HUDEP-2 (cell line): Measurements from ENCODE around the gene GP1BA.

Experiments used
- DNase-seq, 76 experiments: peaks; one replicate each; lab custom pipeline; 2025; ENCODE audit not compliant: unreplicated experiment in 76 of 76; lab: John Stamatoyannopoulos, UW

GP1BA gene

DNA sequence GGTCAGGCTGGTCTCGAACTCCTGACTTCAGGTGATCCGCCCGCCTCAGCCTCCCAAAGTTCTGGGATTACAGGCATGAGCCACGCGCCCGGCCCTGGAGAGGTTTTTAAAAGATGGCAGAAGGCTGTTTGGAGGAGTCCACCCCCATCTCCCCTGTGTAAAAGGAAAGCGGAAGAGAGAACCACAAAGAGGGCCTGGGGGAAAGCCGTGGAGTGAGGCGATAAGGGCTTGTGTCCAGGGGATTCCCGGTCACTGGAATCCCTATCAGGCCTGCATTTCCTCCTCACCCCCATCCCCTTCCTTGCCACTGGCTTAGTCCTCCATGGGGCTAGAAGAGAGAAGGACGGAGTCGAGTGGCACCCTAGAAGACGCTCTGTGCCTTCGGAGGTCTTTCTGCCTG lies at the start of gene GP1BA:
Gene GP1BA, plus strand, starts transcription at position 315 of the 400 bp plus-strand sequence. CDS start 328 bp downstream, outside the sequence.
- DNase-seq: no peak

DNA sequence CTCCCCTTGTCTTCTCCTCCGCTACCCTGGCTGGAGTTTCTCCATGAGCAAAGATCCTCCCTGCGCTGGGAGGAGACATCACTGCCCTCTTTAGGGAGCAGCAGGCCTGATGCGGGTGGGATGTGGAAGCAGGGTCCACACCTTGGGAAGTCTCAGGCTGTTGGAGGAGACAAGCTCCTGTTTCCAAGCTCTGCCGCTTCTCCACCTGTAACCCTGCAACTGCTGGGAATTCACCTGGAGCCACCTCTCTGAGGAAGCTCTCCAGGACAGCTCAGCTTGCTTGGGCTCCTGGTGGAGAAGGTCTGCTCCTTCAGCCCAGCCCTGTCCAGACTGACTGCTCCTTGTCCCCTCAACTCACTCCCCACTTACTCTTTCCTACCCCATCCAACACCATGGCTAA lies 47.6 kb upstream of the GP1BA start:
- no peak for DNase-seq

DNA sequence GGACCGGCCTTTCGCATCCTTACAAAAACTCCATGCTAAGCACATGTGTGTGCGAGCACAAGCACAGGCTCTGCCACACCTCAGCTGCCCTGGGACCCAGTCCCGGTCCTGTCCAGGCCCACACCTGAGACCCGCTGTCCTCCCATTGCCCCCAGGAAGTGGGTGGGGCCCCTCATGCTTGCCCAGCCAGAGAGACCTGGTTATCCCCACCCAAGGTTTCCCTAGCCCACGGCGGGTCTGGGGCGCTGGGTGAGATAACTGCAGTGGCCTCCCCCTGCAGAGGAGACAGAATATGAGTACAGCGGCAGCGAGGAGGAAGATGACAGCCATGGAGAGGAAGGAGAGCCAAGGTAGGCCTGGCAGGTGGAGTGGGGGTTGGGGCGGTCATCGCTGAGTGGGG lies 45.2 kb upstream of the GP1BA start:
- DNase-seq: no peak

DNA sequence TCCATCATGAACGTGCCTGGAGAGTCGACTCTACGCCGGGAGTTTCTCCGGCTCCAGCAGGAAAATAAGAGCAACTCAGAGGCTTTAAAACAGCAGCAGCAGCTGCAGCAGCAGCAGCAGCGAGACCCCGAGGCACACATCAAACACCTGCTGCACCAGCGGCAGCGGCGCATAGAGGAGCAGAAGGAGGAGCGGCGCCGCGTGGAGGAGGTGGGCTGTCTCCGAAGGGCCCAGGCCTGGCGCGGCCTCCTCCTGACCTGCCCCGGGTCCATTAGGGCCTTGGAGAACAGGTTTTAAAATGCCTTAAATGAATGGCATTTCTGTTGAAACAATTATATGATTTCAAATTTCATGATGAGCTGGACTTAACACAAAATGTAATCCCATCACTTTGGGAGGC lies 44.5 kb upstream of the GP1BA start:
- no peak for DNase-seq

DNA sequence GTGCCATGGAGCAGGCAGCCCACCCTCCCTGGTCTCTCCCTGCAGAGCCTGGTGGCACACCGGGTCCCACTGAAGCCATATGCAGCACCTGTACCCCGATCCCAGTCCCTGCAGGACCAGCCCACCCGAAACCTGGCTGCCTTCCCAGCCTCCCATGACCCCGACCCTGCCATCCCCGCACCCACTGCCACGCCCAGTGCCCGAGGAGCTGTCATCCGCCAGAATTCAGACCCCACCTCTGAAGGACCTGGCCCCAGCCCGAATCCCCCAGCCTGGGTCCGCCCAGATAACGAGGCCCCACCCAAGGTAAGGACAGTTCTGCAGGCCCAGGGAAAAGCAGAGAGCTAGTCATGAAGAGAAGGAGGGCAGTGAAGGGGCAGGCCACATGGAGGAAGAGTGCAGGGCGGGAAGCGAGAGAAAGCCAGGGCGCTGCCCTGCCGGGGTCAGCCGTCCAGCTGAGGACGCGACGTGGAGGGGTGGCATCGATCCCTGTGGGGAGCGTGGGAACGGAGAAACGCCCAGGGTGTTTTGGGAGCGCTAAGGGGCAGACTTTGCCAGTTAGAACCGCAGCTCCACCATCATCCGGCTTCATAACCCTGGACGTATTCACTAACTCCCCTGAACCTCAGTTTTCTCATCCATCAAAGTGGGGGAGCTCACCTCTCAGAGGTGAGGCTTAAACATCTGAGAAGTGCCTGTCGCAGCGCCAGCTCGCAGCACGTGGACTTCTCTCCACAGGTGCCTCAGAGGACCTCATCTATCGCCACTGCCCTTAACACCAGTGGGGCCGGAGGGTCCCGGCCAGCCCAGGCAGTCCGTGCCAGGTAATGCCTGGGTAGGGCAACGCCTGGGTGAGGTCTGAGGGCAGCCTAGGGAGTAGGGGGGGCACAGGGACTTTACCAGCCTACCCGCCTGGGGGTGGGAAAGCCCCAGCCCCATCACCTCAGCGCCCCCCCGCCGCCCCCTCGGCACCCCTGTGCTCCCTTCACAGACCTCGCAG lies 40.4 kb upstream of the GP1BA start:
- peak in 64 of 76 experiments; percentile 3 to 85 (median 49) for DNase-seq

GRCh38 chr17:4892499-4893221 lies 39.4 kb upstream of the GP1BA start:
- DNase-seq: no peak

GRCh38 chr17:4893272-4893671 lies 38.8 kb upstream of the GP1BA start:
- no peak for DNase-seq

DNA sequence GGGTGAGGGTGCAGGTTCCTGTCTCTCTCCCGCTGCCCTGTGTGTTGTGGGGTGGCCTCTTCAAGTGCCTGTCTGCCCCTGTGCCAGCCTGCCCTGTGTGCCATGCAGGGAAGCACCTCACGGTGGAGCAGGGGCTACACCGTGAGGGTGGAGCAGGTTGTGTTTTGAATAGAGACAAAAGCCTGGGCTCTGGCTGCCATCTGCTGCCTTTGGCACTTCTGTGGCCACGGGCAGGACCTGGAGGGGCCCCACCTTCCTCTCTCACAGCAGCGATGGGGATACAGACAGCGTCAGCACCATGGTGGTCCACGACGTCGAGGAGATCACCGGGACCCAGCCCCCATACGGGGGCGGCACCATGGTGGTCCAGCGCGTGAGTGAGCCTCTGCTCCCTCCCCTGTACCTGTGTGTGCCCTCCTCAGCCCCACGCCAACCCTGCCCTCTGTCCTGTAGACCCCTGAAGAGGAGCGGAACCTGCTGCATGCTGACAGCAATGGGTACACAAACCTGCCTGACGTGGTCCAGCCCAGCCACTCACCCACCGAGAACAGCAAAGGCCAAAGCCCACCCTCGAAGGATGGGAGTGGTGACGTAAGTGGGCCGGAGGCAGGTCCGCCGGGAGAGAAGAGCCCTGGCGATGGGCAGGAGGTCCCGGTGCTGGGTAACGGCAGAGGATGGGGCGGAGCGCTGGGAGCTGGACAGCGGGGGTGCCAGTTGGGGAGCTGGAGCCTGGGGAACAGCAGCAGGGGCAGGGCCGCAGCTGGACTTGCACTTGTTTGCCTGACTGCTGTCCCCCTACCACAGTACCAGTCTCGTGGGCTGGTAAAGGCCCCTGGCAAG lies 38.1 kb upstream of the GP1BA start:
- no peak for DNase-seq

- no peak for DNase-seq
These were observed 37.0 kb upstream of the GP1BA start for GRCh38 chr17:4895121-4895520.

DNA sequence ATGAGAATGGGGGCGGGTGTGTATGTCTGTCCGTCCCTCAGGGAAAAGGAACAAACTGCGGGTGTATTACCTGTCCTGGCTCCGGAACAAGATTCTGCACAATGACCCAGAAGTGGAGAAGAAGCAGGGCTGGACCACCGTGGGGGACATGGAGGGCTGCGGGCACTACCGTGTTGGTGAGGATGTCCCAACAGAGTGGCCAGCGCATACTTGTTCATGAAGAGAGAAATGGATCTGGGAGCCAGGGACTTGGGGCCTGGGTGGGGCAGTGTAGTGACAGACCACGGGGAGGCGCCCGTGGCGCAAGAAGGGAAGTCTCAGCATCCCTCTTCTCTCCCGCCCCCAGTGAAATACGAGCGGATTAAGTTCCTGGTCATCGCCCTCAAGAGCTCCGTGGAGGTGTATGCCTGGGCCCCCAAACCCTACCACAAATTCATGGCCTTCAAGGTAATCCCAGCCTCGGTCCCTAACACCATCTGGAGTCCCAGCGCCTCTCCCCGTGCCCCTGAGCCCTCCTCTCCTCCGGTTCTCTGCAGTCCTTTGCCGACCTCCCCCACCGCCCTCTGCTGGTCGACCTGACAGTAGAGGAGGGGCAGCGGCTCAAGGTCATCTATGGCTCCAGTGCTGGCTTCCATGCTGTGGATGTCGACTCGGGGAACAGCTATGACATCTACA lies 36.3 kb upstream of the GP1BA start:
- DNase-seq: no peak

GRCh38 chr17:4896332-4897197 lies 35.5 kb upstream of the GP1BA start:
- DNase-seq: no peak

GRCh38 chr17:4897198-4897687 lies 34.8 kb upstream of the GP1BA start:
- no peak for DNase-seq

- no peak for DNase-seq
These were observed 34.3 kb upstream of the GP1BA start for GRCh38 chr17:4897785-4898184.

- DNase-seq: no peak
These were observed 33.7 kb upstream of the GP1BA start for GRCh38 chr17:4898351-4898750.

- no peak for DNase-seq
These were observed 33.1 kb upstream of the GP1BA start for GRCh38 chr17:4898927-4899326.

GRCh38 chr17:4899341-4900230 lies 32.5 kb upstream of the GP1BA start, which contains the start of gene C17orf107:
Gene C17orf107 (plus strand): TSS chr17:4899536. CDS start chr17:4899763, 227 bp downstream.
- peak in 50 of 76 experiments; percentile 19 to 81 (median 52) for DNase-seq

DNA sequence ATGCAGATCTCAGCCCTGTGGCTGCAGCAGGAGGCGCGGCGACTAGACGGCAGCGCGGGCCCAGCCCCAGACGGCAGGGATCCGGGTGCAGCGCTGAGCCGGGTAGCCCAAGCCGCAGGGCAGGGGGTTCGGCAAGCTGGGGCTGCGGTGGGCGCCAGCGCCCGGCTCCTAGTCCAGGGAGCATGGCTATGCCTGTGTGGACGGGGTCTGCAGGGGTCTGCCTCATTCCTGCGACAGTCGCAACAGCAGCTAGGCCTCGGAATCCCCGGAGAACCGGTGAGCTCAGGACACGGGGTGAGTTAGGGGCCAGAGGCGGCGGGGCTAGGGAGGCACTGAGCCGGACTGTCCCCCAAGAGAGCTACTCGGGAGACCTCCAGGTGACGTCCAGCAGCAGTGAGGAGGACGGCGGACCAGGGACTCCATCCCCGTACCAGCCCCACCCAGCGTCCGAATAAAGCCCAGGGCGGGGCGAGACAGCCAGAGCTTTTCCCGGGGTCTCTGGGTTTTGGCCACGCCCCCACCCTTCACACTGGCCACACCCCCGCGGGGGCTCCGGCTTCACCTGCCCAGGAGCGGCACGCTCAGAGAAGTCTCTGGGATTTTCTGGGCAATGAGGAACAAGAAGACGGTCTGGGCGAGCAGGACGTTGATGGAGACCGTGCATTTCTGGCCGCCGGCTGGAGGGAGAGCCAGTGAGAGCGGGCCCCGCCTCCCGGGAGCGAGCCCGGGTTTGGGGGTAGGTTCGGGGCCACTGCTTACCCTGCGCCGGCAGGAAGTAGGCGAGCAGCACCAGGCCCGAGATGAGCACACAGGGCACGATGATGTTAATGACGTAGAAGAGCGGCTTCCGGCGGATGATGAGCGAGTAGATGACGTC lies 31.6 kb upstream of the GP1BA start:
- peak in 1 of 76 experiments; percentile 5 for DNase-seq
